Effector memory CD8-positive, alpha-beta T cell (primary cell): ENCODE data around the gene SLC22A4.

Experiments
- ATAC-seq: fragments of 150-1000 bp; cut with Tn5 transposase; replicated peaks from 2 replicates; pipeline ENCODE4 v1.10.0; 2021; ENCODE audit warnings: mild to moderate bottlenecking, moderate library complexity
- DNase-seq, 3 experiments: peaks; one replicate each; pipeline ENCODE4 v3.0.0; 2021
- H3K27ac Mint-ChIP-seq, 2 donors: one replicate each; pipeline ENCODE4 v1.8.0; 2022; ENCODE audit warnings: mild to moderate bottlenecking in 2 of 2, mixed read lengths in 2 of 2, moderate library complexity in 2 of 2
- H3K27me3 Mint-ChIP-seq, 2 donors: one replicate each; pipeline ENCODE4 v1.8.0; 2022; ENCODE audit warnings: mixed read lengths in 2 of 2
- H3K36me3 Mint-ChIP-seq: one replicate; pipeline ENCODE4 v1.8.0; 2022; ENCODE audit warnings: mild to moderate bottlenecking, moderate library complexity, mixed read lengths; ENCODE audit not compliant: insufficient read depth
- H3K4me1 Mint-ChIP-seq, 2 donors: one replicate each; pipeline ENCODE4 v1.8.0; 2022; ENCODE audit warnings: low read depth in 2 of 2, mixed read lengths in 2 of 2
- H3K4me3 Mint-ChIP-seq, 2 donors: one replicate each; pipeline ENCODE4 v1.8.0; 2022; ENCODE audit warnings: mild to moderate bottlenecking in 2 of 2, mixed read lengths in 2 of 2, moderate library complexity in 2 of 2
- H3K9me3 Mint-ChIP-seq, 2 donors: one replicate each; pipeline ENCODE4 v1.8.0; 2022; ENCODE audit warnings: mixed read lengths in 2 of 2

SLC22A4 gene

DNA sequence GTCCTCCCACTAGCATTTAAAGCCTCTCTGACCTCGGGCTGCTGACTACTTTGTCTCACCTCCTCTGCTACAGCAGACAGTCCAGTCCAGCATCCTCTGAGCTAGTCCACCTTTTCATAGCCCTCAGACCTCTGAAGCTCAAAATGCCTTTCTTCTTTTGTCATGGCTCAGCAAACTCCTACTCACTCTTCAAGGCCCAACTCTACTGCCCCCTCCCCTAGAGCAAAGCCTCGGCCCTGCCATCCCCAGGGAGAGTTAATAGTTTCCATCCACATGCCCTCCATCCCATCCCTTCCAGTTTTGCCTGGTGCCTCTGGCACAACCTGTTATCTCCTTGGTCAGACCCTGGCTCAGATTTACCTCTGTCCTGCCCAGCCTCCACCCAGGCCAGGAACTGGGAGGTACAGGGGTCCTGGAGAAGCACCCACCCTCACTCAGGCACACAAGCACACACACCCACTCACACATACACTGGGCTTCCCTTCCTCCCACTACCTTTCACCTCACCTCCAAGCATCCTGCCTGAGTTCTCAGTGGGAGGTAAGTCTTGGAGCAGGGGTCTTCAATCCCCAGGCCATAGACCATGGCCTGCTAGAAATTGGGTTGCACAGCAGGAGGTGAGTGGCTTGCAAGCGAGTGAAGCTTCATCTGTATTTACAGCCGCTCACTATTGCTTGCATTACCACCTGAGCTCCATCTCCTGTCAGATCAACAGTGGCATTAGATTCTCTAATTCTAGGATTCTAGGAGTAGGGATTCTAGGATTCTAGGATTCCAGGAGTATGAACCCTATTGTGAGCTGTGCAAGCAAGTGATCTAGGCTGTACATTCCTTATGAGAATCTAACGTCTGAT, 18.6 kb upstream of the SLC22A4 start:
- Mint-ChIP-seq H3K4me3 (no peak overlapping the region), H3K9me3 (no peaks in the 10 kb centered on the region), H3K27me3 (peaks cover 26 to 49% of the 10 kb centered on the region in 2 donors), H3K4me1 (peaks cover 9 to 12% of the 10 kb centered on the region in 2 donors), H3K27ac (no peak overlapping the region), H3K36me3 (no peaks in the 10 kb centered on the region)
- DNase-seq (no peak), ATAC-seq (no peak)

GRCh38 chr5:132277256-132277655, 16.9 kb upstream of the SLC22A4 start:
- ATAC-seq (no peak), DNase-seq (no peak)
- no peaks in the 10 kb centered on the region for H3K36me3 Mint-ChIP-seq
- H3K9me3 Mint-ChIP-seq: no peaks in the 10 kb centered on the region
- H3K27ac Mint-ChIP-seq: no peak overlapping the region
- no peak overlapping the region for H3K4me3 Mint-ChIP-seq
- H3K4me1 Mint-ChIP-seq: peaks cover 7% of the 10 kb centered on the region in 2 donors
- H3K27me3 Mint-ChIP-seq: peaks cover 30 to 45% of the 10 kb centered on the region in 2 donors

- Mint-ChIP-seq H3K9me3 (no peaks in the 10 kb centered on the region), H3K4me3 (no peak overlapping the region), H3K27ac (no peak overlapping the region), H3K27me3 (peaks cover 30 to 36% of the 10 kb centered on the region in 2 donors), H3K4me1 (peaks cover 0 to 2% of the 10 kb centered on the region in 2 donors), H3K36me3 (no peaks in the 10 kb centered on the region)
- no peak for ATAC-seq
- no peak for DNase-seq
Measured at GRCh38 chr5:132277971-132278853, 16.0 kb upstream of the SLC22A4 start.

DNA sequence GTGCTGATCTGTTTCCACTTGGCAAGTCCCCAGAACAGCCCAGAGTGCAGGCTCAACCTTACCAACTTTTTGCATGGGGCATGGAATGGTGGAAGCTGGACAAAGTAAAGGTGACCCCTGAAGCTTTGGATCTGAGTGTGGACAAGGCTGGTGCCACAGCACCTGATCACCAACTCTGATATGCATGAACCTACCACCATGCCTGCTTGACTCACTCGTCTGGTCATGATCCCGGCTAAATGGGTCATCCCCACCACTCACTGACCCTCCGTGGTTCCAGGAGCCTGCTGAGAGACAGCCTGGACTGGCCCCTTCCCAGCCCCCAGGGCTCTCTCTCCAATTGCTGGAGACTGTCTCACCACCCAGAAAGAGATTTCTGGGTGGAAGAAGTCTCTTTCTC, 14.4 kb upstream of the SLC22A4 start:
- Mint-ChIP-seq H3K4me3 (no peak overlapping the region), H3K4me1 (peaks cover 0 to 2% of the 10 kb centered on the region in 2 donors), H3K27me3 (peaks cover 16 to 21% of the 10 kb centered on the region in 2 donors), H3K36me3 (no peaks in the 10 kb centered on the region), H3K27ac (peak overlapping the region in 1 of 2 donors; percentile 5), H3K9me3 (no peaks in the 10 kb centered on the region)
- ATAC-seq: no peak
- DNase-seq: no peak

DNA sequence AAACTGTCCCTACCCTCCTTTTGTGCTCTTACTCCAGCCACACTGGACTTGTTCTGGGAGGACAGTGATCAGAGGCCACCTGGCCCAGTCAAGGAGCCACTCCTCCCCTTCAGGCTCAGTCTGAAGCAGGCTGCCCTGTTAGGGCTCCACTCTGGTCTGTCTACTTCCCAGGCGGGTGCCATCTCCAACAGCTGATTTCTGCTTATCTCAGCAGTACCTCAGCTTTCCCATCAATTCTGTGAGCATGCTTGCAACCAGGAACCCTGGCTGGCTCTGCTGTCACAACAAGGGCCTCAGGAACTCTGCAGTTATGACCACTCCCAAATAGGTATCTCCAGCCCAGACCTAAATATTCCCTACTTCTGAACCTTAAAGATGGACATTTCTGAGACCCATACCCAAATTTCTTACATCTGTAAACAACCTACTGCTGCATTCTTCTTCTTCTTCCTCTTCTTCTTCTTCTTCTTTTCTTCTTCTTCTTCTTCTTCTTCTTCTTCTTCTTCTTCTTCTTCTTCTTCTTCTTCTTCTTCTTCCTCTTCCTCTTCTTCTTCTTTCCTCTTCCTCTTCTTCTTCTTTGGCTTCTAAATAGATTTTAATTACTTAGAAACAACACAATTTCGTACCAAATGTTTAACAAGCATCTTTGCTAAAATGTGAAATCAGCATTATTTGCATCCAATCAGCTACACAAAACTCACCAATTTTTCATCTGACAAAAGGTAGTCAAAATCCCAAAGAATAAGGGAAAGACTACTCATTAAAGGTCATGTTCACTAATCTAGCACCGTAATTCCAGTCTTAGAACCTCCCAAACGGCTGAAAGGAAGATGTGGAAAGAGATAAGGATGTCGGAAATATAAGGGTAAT, 13.6 kb upstream of the SLC22A4 start:
- DNase-seq: no peak

DNA sequence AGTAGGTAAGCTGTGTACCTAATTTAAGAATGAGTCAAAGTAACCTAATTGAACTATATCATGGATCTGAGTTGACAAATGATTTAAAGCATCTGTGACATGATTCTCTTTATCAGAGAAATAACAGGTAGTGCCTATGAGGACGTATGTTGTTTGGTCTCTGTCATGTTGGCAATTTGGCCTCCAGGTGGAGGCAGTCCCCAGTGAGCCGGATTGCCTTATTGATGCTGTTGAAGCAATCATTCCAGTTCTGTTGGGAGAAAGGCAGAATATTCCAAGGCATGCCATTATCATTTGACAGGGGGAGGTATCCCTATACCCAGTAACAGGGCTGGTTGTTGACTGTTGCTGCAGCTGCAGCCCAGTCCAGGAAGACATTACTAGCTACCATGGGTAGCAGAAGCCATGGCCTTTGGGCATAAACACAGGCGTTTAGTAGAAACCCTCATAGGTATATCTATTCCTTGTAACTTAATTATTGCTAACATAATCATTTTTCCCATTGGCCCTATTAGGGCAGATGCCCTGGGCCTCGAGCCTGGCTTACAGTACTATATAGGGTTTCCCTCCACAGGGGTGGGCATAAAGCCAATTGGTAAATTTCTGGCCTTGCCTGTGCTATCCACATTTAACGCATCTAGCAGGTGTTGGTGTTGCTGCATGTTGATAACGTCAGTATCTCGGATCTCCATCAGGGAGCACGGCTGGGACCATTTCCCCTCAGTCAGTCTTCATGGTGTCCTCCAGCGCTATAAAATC, 12.2 kb upstream of the SLC22A4 start:
- no peak for ATAC-seq
- H3K9me3 Mint-ChIP-seq: no peaks in the 10 kb centered on the region
- H3K36me3 Mint-ChIP-seq: no peaks in the 10 kb centered on the region
- no peak for DNase-seq
- no peak overlapping the region for H3K4me3 Mint-ChIP-seq
- peaks cover 0 to 2% of the 10 kb centered on the region in 2 donors for H3K4me1 Mint-ChIP-seq
- H3K27ac Mint-ChIP-seq: no peak overlapping the region
- peaks cover 10 to 12% of the 10 kb centered on the region in 2 donors for H3K27me3 Mint-ChIP-seq

More for the DNA sequence above, 13.6 kb upstream of the SLC22A4 start:
- Mint-ChIP-seq H3K4me1 (peaks cover 0 to 2% of the 10 kb centered on the region in 2 donors), H3K36me3 (no peaks in the 10 kb centered on the region), H3K27me3 (peaks cover 12 to 13% of the 10 kb centered on the region in 2 donors), H3K9me3 (no peaks in the 10 kb centered on the region), H3K27ac (peak overlapping the region in 1 of 2 donors; percentile 5), H3K4me3 (no peak overlapping the region)
- ATAC-seq: no peak

GRCh38 chr5:132283423-132284043, 10.7 kb upstream of the SLC22A4 start:
- Mint-ChIP-seq H3K4me3 (no peak overlapping the region), H3K36me3 (no peaks in the 10 kb centered on the region)

DNA sequence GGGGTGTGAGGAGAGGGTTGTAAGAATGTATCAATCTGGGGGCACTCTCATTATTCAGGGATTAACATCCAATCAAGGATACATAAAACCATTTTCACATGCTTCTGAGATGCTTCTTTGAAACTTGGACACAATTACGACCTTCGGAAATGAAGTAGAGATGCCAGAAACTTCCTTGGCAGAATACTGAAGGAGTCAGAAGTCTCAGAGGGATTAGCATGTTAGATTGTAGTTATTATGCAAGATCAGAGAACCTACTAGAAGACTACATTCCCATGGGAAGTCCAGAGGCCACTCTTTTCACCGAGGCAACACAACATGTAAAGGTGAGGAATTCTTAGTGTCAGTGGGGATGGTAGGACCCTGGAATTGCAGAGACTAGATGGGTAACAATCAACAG, 5.1 kb upstream of the SLC22A4 start:
- Mint-ChIP-seq H3K9me3 (no peaks in the 10 kb centered on the region), H3K4me1 (peaks cover 3 to 7% of the 10 kb centered on the region in 2 donors), H3K4me3 (no peak overlapping the region), H3K27ac (no peak overlapping the region), H3K27me3 (peaks cover 5 to 24% of the 10 kb centered on the region in 2 donors), H3K36me3 (no peaks in the 10 kb centered on the region)
- DNase-seq: no peak
- no peak for ATAC-seq

More at GRCh38 chr5:132283423-132284043, 10.7 kb upstream of the SLC22A4 start:
- H3K27ac Mint-ChIP-seq: no peak overlapping the region
- peaks cover 0 to 2% of the 10 kb centered on the region in 2 donors for H3K4me1 Mint-ChIP-seq
- H3K27me3 Mint-ChIP-seq: peaks cover 12 to 25% of the 10 kb centered on the region in 2 donors
- ATAC-seq (no peak), DNase-seq (no peak)
- no peaks in the 10 kb centered on the region for H3K9me3 Mint-ChIP-seq

GRCh38 chr5:132291026-132291425, 3.2 kb upstream of the SLC22A4 start:
- no peak for DNase-seq
- no peak for ATAC-seq
- Mint-ChIP-seq H3K36me3 (no peaks in the 10 kb centered on the region), H3K27me3 (peaks cover 5 to 32% of the 10 kb centered on the region in 2 donors), H3K4me1 (peaks cover 13 to 17% of the 10 kb centered on the region in 2 donors), H3K9me3 (no peaks in the 10 kb centered on the region), H3K27ac (no peak overlapping the region), H3K4me3 (no peak overlapping the region)

DNA sequence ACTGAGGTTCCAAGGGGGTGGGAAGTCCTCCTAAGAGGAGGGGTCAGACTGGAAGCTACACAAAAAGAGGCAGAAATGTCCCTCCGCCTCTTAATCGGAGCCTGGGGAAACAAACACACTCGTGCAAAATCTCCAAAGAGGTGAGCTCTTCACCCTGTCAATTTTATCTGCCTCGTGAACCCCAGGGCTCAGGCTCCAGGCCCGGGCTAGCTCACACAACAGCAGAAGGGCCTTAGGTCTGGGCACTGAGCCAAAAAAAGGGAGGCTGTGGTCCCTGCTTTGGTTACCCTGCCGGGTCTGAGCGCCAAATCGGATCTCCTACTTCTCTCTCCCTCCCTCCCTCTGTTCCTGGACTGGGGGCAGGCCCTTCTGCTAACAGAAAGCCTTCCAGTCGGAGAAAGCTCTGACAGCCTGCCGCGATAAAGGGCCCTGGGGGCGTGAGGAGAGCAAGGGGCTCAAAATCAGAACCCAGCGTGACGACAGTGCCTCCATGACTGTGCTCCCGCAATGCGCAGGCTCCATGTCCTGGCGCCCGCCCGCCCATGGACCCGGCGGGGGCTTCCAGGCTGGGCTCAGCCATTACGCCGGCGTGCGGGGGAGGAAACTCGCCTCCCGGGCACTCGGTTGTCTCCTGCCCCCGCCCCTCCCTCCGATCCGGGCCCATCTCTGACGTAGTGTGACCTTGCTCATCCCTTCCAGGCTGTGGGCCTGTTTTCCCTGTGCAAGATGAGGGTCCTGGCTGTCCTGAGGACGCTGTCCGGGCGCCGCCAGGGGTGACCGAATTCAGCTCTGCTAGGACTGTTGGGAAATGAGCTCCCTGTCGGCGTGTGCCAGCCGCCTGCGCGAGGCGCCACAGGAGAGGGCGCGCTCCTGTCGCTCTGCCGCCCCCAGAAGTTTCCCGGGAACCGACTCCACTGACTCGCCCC, 865 bp upstream of the SLC22A4 start:
- DNase-seq (peak; percentile 46 to 52 (median 51)), ATAC-seq (peak; percentile 53)
- Mint-ChIP-seq H3K4me1 (peaks cover 13 to 17% of the 10 kb centered on the region in 2 donors), H3K27ac (peak overlapping the region; percentile 22 to 70), H3K4me3 (peak overlapping the region; percentile 95 to 98), H3K36me3 (no peaks in the 10 kb centered on the region), H3K9me3 (no peaks in the 10 kb centered on the region), H3K27me3 (peaks cover 5 to 33% of the 10 kb centered on the region in 2 donors)
